ENCODE data around the gene UBASH3A.

Gene UBASH3A

GRCh38 chr21:42379426-42380215 lies 24.1 kb upstream of the UBASH3A start (continued):
- TF ChIP-seq ZNF645 (tag by site-specific recombination; IDR thresholded peaks at IDR 0.05) (no peak), ZBTB1 (tag by site-specific recombination; IDR thresholded peaks at IDR 0.05) (no peak), ZSCAN5A (tag by site-specific recombination; IDR thresholded peaks at IDR 0.05) (no peak), ZNF248 (tag by site-specific recombination; IDR thresholded peaks at IDR 0.05) (no peak)

GRCh38 chr21:42381347-42381984 lies 22.2 kb upstream of the UBASH3A start:
- Histone ChIP-seq H3K36me3 (ENCODE audit: control insufficient read depth in 2 of 2, insufficient read depth in 1 of 2, low read length in 2 of 2) (no peaks in the 10 kb centered on the region), H3K4me3 (ENCODE audit: low read depth, low read length) (no peak overlapping the region), H3K4me1 (ENCODE audit: control insufficient read depth, insufficient read depth, low read length) (no peaks in the 10 kb centered on the region), H3K27ac (ENCODE audit: extremely low read depth, low read depth, low read length) (no peak overlapping the region), H3K9me3 (ENCODE audit: control insufficient read depth, insufficient read depth, low read depth, low read length) (no peaks in the 10 kb centered on the region)
- TF ChIP-seq ZNF324 (tag by site-specific recombination; IDR thresholded peaks at IDR 0.05) = no peak
- TF ChIP-seq ZNF639 (tag by site-specific recombination; IDR thresholded peaks at IDR 0.05) = no peak
- TF ChIP-seq ZSCAN4 (tag by site-specific recombination; IDR thresholded peaks at IDR 0.05) = no peak
- TF ChIP-seq ZFP3 (tag by site-specific recombination; IDR thresholded peaks at IDR 0.05; ENCODE audit: low read depth) = no peak
- no peak for TF ChIP-seq HOXC10 (CRISPR knock-in tag; IDR thresholded peaks at IDR 0.05)
- TF ChIP-seq ZNF366 (tag by site-specific recombination; conservative IDR thresholded peaks at IDR 0.05) = no peak
- POLR2A ChIA-PET = no interaction called here
- CTCF ChIA-PET = interaction anchor here (0.6 to 2.2 kb wide), 14 partner anchors 11 to 253 kb away, joined by 3 to 13 read pairs (median 4); partner anchors contain the start of gene UBASH3A

GRCh38 chr21:42382915-42383314 lies 20.8 kb upstream of the UBASH3A start:
- no peak overlapping the region for H3K27ac ChIP-seq (ENCODE audit: extremely low read depth, low read depth, low read length)
- H3K9me3 ChIP-seq (ENCODE audit: control insufficient read depth, insufficient read depth, low read depth, low read length) = no peaks in the 10 kb centered on the region
- H3K4me3 ChIP-seq (ENCODE audit: low read depth, low read length) = no peak overlapping the region
- CTCF ChIA-PET = interaction anchor here (0.7 to 2.1 kb wide), 3 partner anchors 15 to 54 kb away, joined by 3 to 7 read pairs (median 4); no protein-coding TSS in a partner anchor
- no peaks in the 10 kb centered on the region for H3K4me1 ChIP-seq (ENCODE audit: control insufficient read depth, insufficient read depth, low read length)
- H3K36me3 ChIP-seq (ENCODE audit: control insufficient read depth in 2 of 2, insufficient read depth in 1 of 2, low read length in 2 of 2) = no peaks in the 10 kb centered on the region
- POLR2A ChIA-PET = no interaction called here
- TF ChIP-seq EGR2 (tag by site-specific recombination; IDR thresholded peaks at IDR 0.05; ENCODE audit: low read depth) = no peak
- no peak for TF ChIP-seq ZSCAN5A (tag by site-specific recombination; IDR thresholded peaks at IDR 0.05)
- TF ChIP-seq ZNF692 (tag by site-specific recombination; IDR thresholded peaks at IDR 0.05) = no peak
- TF ChIP-seq ZNF391 (tag by site-specific recombination; IDR thresholded peaks at IDR 0.05; ENCODE audit: borderline replicate concordance, low read depth) = no peak
- no peak for TF ChIP-seq ZNF423 (tag by site-specific recombination; IDR thresholded peaks at IDR 0.05)
- no peak for TF ChIP-seq ZNF335 (tag by site-specific recombination; conservative IDR thresholded peaks at IDR 0.05)
- TF ChIP-seq ZNF747 (tag by site-specific recombination; IDR thresholded peaks at IDR 0.05) = no peak
- TF ChIP-seq ZNF350 (tag by site-specific recombination; IDR thresholded peaks at IDR 0.05) = no peak
- no peak for TF ChIP-seq ZNF140 (tag by site-specific recombination; IDR thresholded peaks at IDR 0.05)
- no peak for TF ChIP-seq ZNF398 (tag by site-specific recombination; IDR thresholded peaks at IDR 0.05)
- no peak for TF ChIP-seq KLF10 (tag by site-specific recombination; IDR thresholded peaks at IDR 0.05)
- TF ChIP-seq ZNF354C (tag by site-specific recombination; IDR thresholded peaks at IDR 0.05; ENCODE audit: borderline replicate concordance, low read depth) = no peak
- no peak for TF ChIP-seq ZBTB17 (tag by site-specific recombination; IDR thresholded peaks at IDR 0.05)
